ENCODE results near the gene OCSTAMP. TPM values are rescaled to one million over a fixed set of nuclear protein-coding genes. Genes with fewer than 3 reads are reported as not detected.

The OCSTAMP gene
- total RNA-seq: not detected in 2 replicates

GRCh38 chr20:46550461-46550860 lies at the start of gene OCSTAMP:
OCSTAMP (minus strand) TSS chr20:46550654; CDS start chr20:46550560, 94 bp downstream.

GRCh38 chr20:46512943-46513844 lies 37.3 kb downstream of the OCSTAMP start, which contains the start of gene ZNF334:
ZNF334 (minus strand) TSS chr20:46513559; CDS start chr20:46512102, 1,457 bp downstream.

Other genes starting within 250 kb of the OCSTAMP start
- gene CDH22, start 242.2 kb downstream of the OCSTAMP start, total RNA-seq: not detected in 2 replicates
- gene ELMO2, start 144.0 kb downstream of the OCSTAMP start, total RNA-seq: 64.8 and 80.3 TPM in 2 replicates
- gene ZNF334, start 37.1 kb downstream of the OCSTAMP start, total RNA-seq: 1.9 and 4.1 TPM in 2 replicates
- 2.3 and 2.4 TPM in 2 replicates for gene SLC13A3, start 100.8 kb upstream of the OCSTAMP start, total RNA-seq
- 23.7 and 28.6 TPM in 2 replicates for gene TP53RK, start 138.8 kb upstream of the OCSTAMP start, total RNA-seq
- gene SLC2A10, start 159.0 kb upstream of the OCSTAMP start, total RNA-seq: 71.3 and 107 TPM in 2 replicates

Data from hair follicle dermal papilla cell (primary cell).